Osteoblast (primary cell): ENCODE results near the gene FBXL14. TPM values are rescaled to one million over a fixed set of nuclear protein-coding genes. Genes with fewer than 3 reads are reported as not detected.

Experiments
- DNase-seq: peaks from one replicate; pipeline ENCODE4 v3.0.0; 2011; ENCODE audit warnings: low spot score, mixed read lengths; ENCODE audit not compliant: insufficient read length; ENCODE audit errors: missing footprints
- H2AFZ ChIP-seq: 2 replicates; pipeline ENCODE4 v1.6.0; 2011; ENCODE audit warnings: mild to moderate bottlenecking, low read length
- H3K27ac ChIP-seq: 2 replicates; pipeline ENCODE4 v1.5.1; 2011; ENCODE audit warnings: mild to moderate bottlenecking, low read depth, low read length, moderate library complexity
- H3K27me3 ChIP-seq: 2 replicates; pipeline ENCODE4 v1.6.0; 2012; ENCODE audit warnings: mild to moderate bottlenecking, control low read depth, inconsistent platforms, low read length, moderate library complexity; ENCODE audit not compliant: insufficient read depth
- H3K36me3 ChIP-seq: 2 replicates; pipeline ENCODE4 v1.5.1; 2011; ENCODE audit warnings: mild to moderate bottlenecking, low read length, control low read depth, moderate library complexity; ENCODE audit not compliant: insufficient read depth
- H3K4me1 ChIP-seq: 2 replicates; pipeline ENCODE4 v1.5.1; 2011; ENCODE audit warnings: mild to moderate bottlenecking, low read length, control low read depth, moderate library complexity; ENCODE audit not compliant: insufficient read depth
- H3K4me2 ChIP-seq: 2 replicates; pipeline ENCODE4 v1.6.0; 2011; ENCODE audit warnings: mild to moderate bottlenecking, low read length; ENCODE audit not compliant: insufficient read depth
- H3K4me3 ChIP-seq: fragments of 200-600 bp; sonication (generic); 3 replicates; pipeline ENCODE4 v1.5.1; 2012; ENCODE audit warnings: mild to moderate bottlenecking, low read length, inconsistent platforms; ENCODE audit not compliant: insufficient read depth
- H3K79me2 ChIP-seq: 2 replicates; pipeline ENCODE4 v1.6.0; 2012; ENCODE audit warnings: mild to moderate bottlenecking, low read length, control low read depth, inconsistent platforms; ENCODE audit not compliant: insufficient read depth
- H3K9me3 ChIP-seq: 2 replicates; pipeline ENCODE4 v1.5.1; 2011; ENCODE audit warnings: low read depth, low read length, control low read depth
- H4K20me1 ChIP-seq: 2 replicates; pipeline ENCODE4 v1.6.0; 2012; ENCODE audit warnings: mild to moderate bottlenecking, low read length, control low read depth; ENCODE audit not compliant: insufficient read depth
- CTCF ChIP-seq: IDR thresholded peaks from 2 replicates; pipeline ENCODE4 v1.5.1; 2011; ENCODE audit warnings: mild to moderate bottlenecking, low read depth, low read length, moderate library complexity; ENCODE audit errors: extremely low read depth
- total RNA-seq: library from RNA; depleted of rRNA; stranded (reverse); fragments of >200 nt; gene quantifications from 2 replicates; pipeline ENCODE4 v1.2.3, GENCODE V29; 2012

Gene FBXL14
- total RNA-seq, 1 donor = 9.8 TPM

DNA sequence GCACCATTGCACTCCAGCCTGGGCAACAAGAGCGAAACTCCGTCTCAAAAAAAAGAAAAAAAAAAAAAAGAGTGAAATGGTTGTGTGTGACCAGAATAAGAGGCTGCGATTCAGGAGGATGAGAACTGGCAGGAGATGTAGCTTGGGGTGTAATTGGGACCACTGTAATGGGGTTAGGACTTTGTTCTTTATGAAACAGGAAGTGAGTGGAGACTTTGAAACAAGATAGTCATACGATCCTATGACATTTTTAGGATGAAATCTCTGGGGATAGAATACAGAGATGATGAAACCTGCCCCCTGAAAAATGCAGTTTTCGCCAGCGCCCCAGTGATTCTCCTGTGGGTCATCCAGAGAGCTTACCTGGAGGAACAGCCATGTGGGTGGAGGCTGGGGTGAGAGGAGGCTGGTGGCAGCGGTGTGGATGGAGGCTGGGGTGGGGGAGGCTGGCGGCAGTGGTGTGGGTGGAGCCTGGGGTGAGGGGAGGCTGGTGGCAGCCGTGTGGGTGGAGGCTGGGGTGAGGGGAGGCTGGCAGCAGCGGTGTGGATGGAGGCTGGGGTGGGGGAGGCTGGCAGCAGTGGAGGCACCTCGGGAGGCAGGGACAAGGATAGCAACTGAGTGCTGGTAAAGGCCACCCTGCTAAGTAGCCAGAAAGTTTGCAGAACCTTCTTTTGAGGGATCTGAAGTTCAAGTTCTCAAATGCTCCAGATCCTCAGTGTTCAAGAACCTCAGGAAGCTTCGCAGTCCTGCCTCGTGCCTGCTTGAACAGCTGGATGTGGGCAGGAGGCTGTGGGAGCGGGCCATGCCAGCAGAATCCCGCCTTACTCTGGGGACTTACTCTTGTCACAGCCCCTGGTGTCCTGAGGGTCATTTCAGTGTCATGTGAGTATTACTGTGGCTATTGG, 20.2 kb downstream of the FBXL14 start:
- no peaks in the 10 kb centered on the region for H3K9me3 ChIP-seq
- H3K27ac ChIP-seq = peak overlapping the region; percentile 78
- TF ChIP-seq CTCF = no peak
- H4K20me1 ChIP-seq = peaks cover 62% of the 10 kb centered on the region
- no peaks in the 10 kb centered on the region for H3K27me3 ChIP-seq
- H3K4me1 ChIP-seq = peaks cover 57% of the 10 kb centered on the region
- H2AFZ ChIP-seq = no peak overlapping the region
- H3K4me2 ChIP-seq = peak overlapping the region; percentile 75
- DNase-seq = peak; percentile 62
- no peak overlapping the region for H3K4me3 ChIP-seq
- peaks cover 81% of the 10 kb centered on the region for H3K79me2 ChIP-seq
- peaks cover 6% of the 10 kb centered on the region for H3K36me3 ChIP-seq

DNA sequence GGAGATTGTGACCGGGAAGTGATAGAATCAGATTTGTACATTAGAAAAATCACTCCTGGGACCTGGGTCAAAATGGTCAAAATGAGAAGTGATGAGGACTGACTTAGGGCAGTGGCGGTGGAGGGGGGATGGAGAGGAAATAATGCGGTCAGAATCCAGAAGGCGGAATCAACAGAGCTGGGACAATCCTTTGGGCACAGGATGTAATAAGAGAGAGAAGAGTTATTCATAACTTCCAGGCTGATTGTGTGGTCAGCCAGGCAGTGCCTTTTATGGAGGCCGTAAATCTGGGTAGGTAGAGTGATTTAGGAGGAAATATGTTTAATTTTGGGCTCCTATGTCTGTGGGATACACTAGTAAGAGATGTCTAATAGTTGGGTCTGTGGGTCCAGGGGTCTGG, 21.6 kb downstream of the FBXL14 start:
- H3K27me3 ChIP-seq = no peaks in the 10 kb centered on the region
- H3K27ac ChIP-seq = peak overlapping the region; percentile 25
- peaks cover 47% of the 10 kb centered on the region for H3K4me1 ChIP-seq
- peaks cover 10% of the 10 kb centered on the region for H3K36me3 ChIP-seq
- no peak overlapping the region for H3K4me2 ChIP-seq
- TF ChIP-seq CTCF = no peak
- DNase-seq = peak; percentile 23
- H4K20me1 ChIP-seq = peaks cover 55% of the 10 kb centered on the region
- peaks cover 80% of the 10 kb centered on the region for H3K79me2 ChIP-seq
- no peak overlapping the region for H3K4me3 ChIP-seq
- H2AFZ ChIP-seq = no peak overlapping the region
- H3K9me3 ChIP-seq = no peaks in the 10 kb centered on the region

DNA sequence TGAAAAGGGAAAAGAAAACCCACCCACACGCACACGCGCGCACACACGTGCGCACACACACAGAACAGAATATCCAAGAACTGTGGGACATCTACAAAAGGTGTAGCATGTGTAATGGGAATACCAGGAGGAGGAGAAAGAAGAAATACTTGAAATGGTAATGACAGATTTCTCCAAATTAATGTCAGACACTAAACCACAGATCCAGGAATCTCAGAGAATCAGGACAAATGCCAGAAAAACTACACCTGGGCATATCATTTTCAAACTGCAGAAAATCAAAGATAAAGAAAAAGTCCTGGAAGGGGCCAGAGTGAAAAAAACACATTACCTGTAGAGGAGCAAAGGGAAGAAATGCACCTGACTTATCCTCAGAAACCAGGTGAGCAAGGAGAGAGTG, 26.5 kb downstream of the FBXL14 start:
- H3K27me3 ChIP-seq = no peaks in the 10 kb centered on the region
- no peak for TF ChIP-seq CTCF
- peaks cover 14% of the 10 kb centered on the region for H3K36me3 ChIP-seq
- peaks cover 95% of the 10 kb centered on the region for H3K79me2 ChIP-seq
- no peak for DNase-seq
- H3K4me1 ChIP-seq = peaks cover 25% of the 10 kb centered on the region
- no peak overlapping the region for H2AFZ ChIP-seq
- H3K27ac ChIP-seq = no peak overlapping the region
- H3K9me3 ChIP-seq = no peaks in the 10 kb centered on the region
- no peak overlapping the region for H3K4me3 ChIP-seq
- peaks cover 36% of the 10 kb centered on the region for H4K20me1 ChIP-seq
- no peak overlapping the region for H3K4me2 ChIP-seq

- Histone ChIP-seq H2AFZ (no peak overlapping the region), H3K4me1 (peaks cover 23% of the 10 kb centered on the region), H3K9me3 (no peaks in the 10 kb centered on the region), H3K27ac (no peak overlapping the region), H3K36me3 (peaks cover 14% of the 10 kb centered on the region), H4K20me1 (peaks cover 30% of the 10 kb centered on the region), H3K27me3 (no peaks in the 10 kb centered on the region), H3K4me3 (no peak overlapping the region), H3K4me2 (no peak overlapping the region), H3K79me2 (peaks cover 93% of the 10 kb centered on the region)
- TF ChIP-seq CTCF = no peak
- peak; percentile 66 for DNase-seq
These were observed 27.8 kb downstream of the FBXL14 start for GRCh38 chr12:1566449-1567135.
